K562 (cell line): ENCODE measurements around the gene CCT8L2. TPM values are rescaled to one million over a fixed set of nuclear protein-coding genes. Genes with fewer than 3 reads are reported as not detected.
"Not testable (repeated sequence)": the region's sequence is repeated elsewhere in the genome, so short reads cannot be mapped to it uniquely, and the experiment has no call there.

Experiments used
- ATAC-seq: fragments of 200-7000 bp; cut with Tn5 transposase; 3 replicates; pipeline ENCODE4 v1.9.1; 2020; ENCODE audit warnings: moderate library complexity
- BruUV-seq: library from RNA; stranded (reverse); fragments of 400-500 nt; replicated peaks from 2 replicates; lab custom pipeline; 2021; lab: Mats Ljungman, UMichigan
- CTCF ChIA-PET: fragments of 300-600 bp; formaldehyde crosslinking; extraction: SDS; loops from one replicate; lab custom pipeline; 2021; ENCODE audit warnings: low intra/inter-chr PET ratio; lab: Yijun Ruan, JAX
- POLR2A ChIA-PET: fragments of 300-600, 350-650 bp; sonication (Branson Sonifier 250); formaldehyde crosslinking; extraction: SDS; loops from one replicate; lab custom pipeline; 2021; ENCODE audit warnings: antibody characterized with exemption, inconsistent platforms; lab: Yijun Ruan, JAX
- DNase-seq, 4 experiments: peaks; one replicate each; pipeline versions ENCODE4 v3.0.0 to v3.0.0-alpha.2; 2011 to 2018; ENCODE audit warnings: low spot score in 3 of 4, mixed read lengths in 3 of 4; ENCODE audit errors: extremely low read depth in 1 of 4
- FAIRE-seq: peaks from 2 replicates; lab custom pipeline; 2011; peaks lifted over from hg19 to GRCh38; lab: Jason Lieb, UNC
- H2AFZ ChIP-seq: 2 replicates; pipeline ENCODE4 v1.6.0; 2011; ENCODE audit warnings: low read depth, low read length, control low read depth, inconsistent platforms
- H3K27ac ChIP-seq: fragments of 200-600 bp; 3 replicates; pipeline ENCODE4 v1.8.0; 2011; ENCODE audit warnings: low read depth, mild to moderate bottlenecking, control low read depth, inconsistent platforms, low read length, moderate library complexity, mixed read lengths; ENCODE audit errors: extremely low read depth
- H3K27me3 ChIP-seq, 2 experiments: fragments of 300-600 bp in 1 of 2; 2 replicates in 1 of 2; 3 replicates in 1 of 2; pipeline versions ENCODE4 v1.6.0 to v1.8.0; 2011; ENCODE audit warnings: inconsistent platforms in 2 of 2, low read length in 2 of 2, mild to moderate bottlenecking in 1 of 2, mixed read lengths in 1 of 2, moderate library complexity in 1 of 2; ENCODE audit not compliant: control insufficient read depth in 2 of 2, insufficient read depth in 2 of 2
- H3K36me3 ChIP-seq: fragments of 300-600 bp; 3 replicates; pipeline ENCODE4 v1.8.0; 2011; ENCODE audit warnings: mild to moderate bottlenecking, low read length, inconsistent platforms; ENCODE audit not compliant: control insufficient read depth, insufficient read depth
- H3K4me1 ChIP-seq, 2 experiments: fragments of 200-600 bp in 1 of 2; replicated peaks in 1 of 2; 2 replicates in 1 of 2; 3 replicates in 1 of 2; pipeline versions ENCODE4 v1.5.1 to v1.8.0; 2011; ENCODE audit warnings: inconsistent platforms in 2 of 2, low read length in 2 of 2, mild to moderate bottlenecking in 1 of 2, mixed read lengths in 1 of 2, moderate library complexity in 1 of 2; ENCODE audit not compliant: control insufficient read depth in 2 of 2, insufficient read depth in 2 of 2
- H3K4me2 ChIP-seq: 2 replicates; pipeline ENCODE4 v1.6.1; 2011; ENCODE audit warnings: low read length, control low read depth, inconsistent platforms, mixed read lengths; ENCODE audit not compliant: insufficient read depth
- H3K4me3 ChIP-seq: fragments of 200-600 bp; sonication (generic), shearing (Covaris generic); 2 replicates; pipeline ENCODE4 v1.5.1; 2016; ENCODE audit warnings: control low read depth, inconsistent platforms
- H3K79me2 ChIP-seq: fragments of 200-600 bp; 3 replicates; pipeline ENCODE4 v1.8.0; 2011; ENCODE audit warnings: low read length, inconsistent platforms; ENCODE audit not compliant: control insufficient read depth, insufficient read depth
- H3K9ac ChIP-seq, 2 experiments: 2 replicates each; pipeline versions ENCODE4 v1.6.0 to v1.6.1; 2011; ENCODE audit warnings: low read depth in 2 of 2, low read length in 2 of 2, control low read depth in 1 of 2, inconsistent platforms in 1 of 2, mild to moderate bottlenecking in 1 of 2, mixed read lengths in 1 of 2; ENCODE audit not compliant: insufficient read depth in 1 of 2
- H3K9me1 ChIP-seq: one replicate; pipeline ENCODE4 v1.6.0; 2011; ENCODE audit warnings: inconsistent platforms, mild to moderate bottlenecking, low read length, moderate library complexity; ENCODE audit not compliant: control insufficient read depth, insufficient read depth
- H3K9me3 ChIP-seq: replicated peaks from 2 replicates; pipeline ENCODE4 v1.5.1; 2011; ENCODE audit warnings: low read depth, low read length, inconsistent platforms; ENCODE audit not compliant: control insufficient read depth, insufficient read depth
- H4K20me1 ChIP-seq: replicated peaks from 2 replicates; pipeline ENCODE4 v1.6.1; 2011; ENCODE audit warnings: low read length, inconsistent platforms, mixed read lengths; ENCODE audit not compliant: control insufficient read depth, insufficient read depth
- CTBP1 ChIP-seq: fragments of 450-650 bp; IDR thresholded peaks from 2 replicates; pipeline ENCODE4 v1.6.1; 2016; ENCODE audit warnings: borderline replicate concordance
- GATAD2A ChIP-seq: fragments of 450-650 bp; IDR thresholded peaks from 2 replicates; pipeline ENCODE4 v1.6.1; 2017
- IFI16 ChIP-seq: fragments of 250-450 bp; sonication (Bioruptor Pico); IDR thresholded peaks from 2 replicates; pipeline ENCODE4 v2.1.2; 2022; ENCODE audit warnings: mild to moderate bottlenecking, inconsistent platforms
- MTF1 ChIP-seq: fragments of 250-450 bp; sonication (Bioruptor Pico); IDR thresholded peaks from 2 replicates; pipeline ENCODE4 v1.9.0; 2021; ENCODE audit warnings: moderate library complexity, mild to moderate bottlenecking, inconsistent platforms, borderline replicate concordance
- MXI1 ChIP-seq: IDR thresholded peaks from 2 replicates; pipeline ENCODE4 v1.6.1; 2011; ENCODE audit warnings: low read depth, mild to moderate bottlenecking, improper control_type of control experiment, low read length
- REST ChIP-seq, 2 experiments: fragments of 450-650 bp; formaldehyde crosslinking in 1 of 2; IDR thresholded peaks; 2 replicates each; pipeline versions ENCODE4 v1.4.0 to v1.6.1; 2014 to 2020; ENCODE audit warnings: mild to moderate bottlenecking in 2 of 2, borderline replicate concordance in 1 of 2, low read depth in 1 of 2
- TAF1 ChIP-seq: IDR thresholded peaks from 2 replicates; pipeline ENCODE4 v1.6.1; 2011; ENCODE audit warnings: mild to moderate bottlenecking, low read length, moderate library complexity; ENCODE audit not compliant: insufficient read depth, control insufficient read depth, severe bottlenecking; ENCODE audit errors: extremely low read depth
- ZBED1 ChIP-seq: IDR thresholded peaks from 2 replicates; pipeline ENCODE4 v1.6.1; 2014
- ZBTB17 ChIP-seq: fragments of 450-650 bp; formaldehyde crosslinking; IDR thresholded peaks from 2 replicates; pipeline ENCODE4 v1.4.0; 2020; ENCODE audit warnings: mild to moderate bottlenecking
- ZNF121 ChIP-seq: sonication (generic); formaldehyde crosslinking; conservative IDR thresholded peaks from 2 replicates; pipeline ENCODE4 v1.8.0; 2022; ENCODE audit warnings: missing genetic modification reagents
- ZNF75A ChIP-seq: fragments of 450-650 bp; formaldehyde crosslinking; IDR thresholded peaks from 2 replicates; pipeline ENCODE4 v1.4.0; 2020; ENCODE audit warnings: mild to moderate bottlenecking
- ZSCAN32 ChIP-seq: fragments of 450-650 bp; formaldehyde crosslinking; IDR thresholded peaks from 2 replicates; pipeline ENCODE4 v1.4.0; 2020; ENCODE audit warnings: mild to moderate bottlenecking, moderate library complexity
- WGBS: fragments of 100-300 bp; shearing (Covaris generic); methylation state at CpG from one replicate; pipeline ENCODE4 v1.1.6; 2016; ENCODE audit warnings: low coverage, mixed read lengths; ENCODE audit not compliant: insufficient coverage; ENCODE audit errors: missing lambda C conversion rate; 5-methylcytosine and 5-hydroxymethylcytosine counted together
- in situ Hi-C: fragments of 300-500 bp; cut with MboI; formaldehyde crosslinking; loops from 4 replicates; pipeline ENCODE4 v1.15.0; 2018; ENCODE audit warnings: inconsistent platforms, mixed read lengths
- intact Hi-C: fragments of 100-400 bp; cut with micrococcal nuclease; formaldehyde crosslinking; loops from 2 replicates; pipeline ENCODE4 v1.14.2; 2022
- polyA plus RNA-seq, 8 experiments: library from polyadenylated mRNA; depleted of rRNA in 4 of 8; stranded (reverse) in 5 of 8; unstranded in 3 of 8; fragments of >200 nt; fragmentation: Nextera tagmentation in 2 of 8; fragmentation: Illumina TruSeq in 1 of 8; extraction: Ambion mirVana in 2 of 8; extraction: Trizol in 1 of 8; gene quantifications; 2 replicates each; pipeline versions ENCODE4 v1.2.1 to v1.2.3, GENCODE V29; 2011 to 2014; ENCODE audit warnings: inconsistent platforms in 1 of 8, missing spikeins in 1 of 8
- total RNA-seq, 7 experiments: library from RNA; depleted of rRNA in 6 of 7; stranded (reverse); fragments of >200 nt in 6 of 7; fragmentation: Illumina TruSeq in 2 of 7; extraction: Trizol in 2 of 7; gene quantifications; 2 replicates each; pipeline versions ENCODE4 v1.2.1 to v1.2.3, GENCODE V29; 2011 to 2021; ENCODE audit warnings: low replicate concordance in 1 of 7

CCT8L2 gene
- total and polyA plus RNA-seq, 9 of the 15 experiments (the other 6 are each of a cell fraction or from before 2014, with no cell fraction given), result 0.13 TPM; not detected in 8

- H4K20me1 ChIP-seq, H3K27me3 ChIP-seq, H3K36me3 ChIP-seq, intact Hi-C loops, H3K9me1 ChIP-seq, H3K9me3 ChIP-seq, FAIRE-seq, CTCF ChIA-PET, in situ Hi-C loops: not testable (repeated sequence)
- Histone ChIP-seq H3K4me1 (peaks cover 22% of the 10 kb centered on the region in 2 experiments; a peak in 4 of 5 replicates), H3K79me2 (peaks cover 41% of the 10 kb centered on the region), H3K4me2 (peak overlapping the region; percentile 67), H2AFZ (peak overlapping the region; percentile 79), H3K4me3 (peak overlapping the region; percentile 73), H3K9ac (peak overlapping the region; percentile 78 to 91), H3K27ac (peak overlapping the region; percentile 89)
- DNase-seq (peak; percentile 100), ATAC-seq (peak; percentile 75)
- TSS peak; percentile 89 for BruUV-seq
- 9% methylated on average over 60 of the region's 71 CpGs for WGBS
- POLR2A ChIA-PET, result interaction anchor here (1.0 to 4.6 kb wide), 2 partner anchors 9 to 12 kb away, joined by 3 to 14 read pairs; no protein-coding TSS in a partner anchor
- TF ChIP-seq ZBTB17 (CRISPR knock-in tag), result peak; percentile 71; the same call in 1 of the 2 replicates
- peak; percentile 80 for TF ChIP-seq MXI1
- TF ChIP-seq REST (IDR thresholded peaks at IDR 0.05; ENCODE audit: borderline replicate concordance), result peak; percentile 33; the same call in 1 of the 2 replicates
- TF ChIP-seq REST (CRISPR knock-in tag; IDR thresholded peaks at IDR 0.05; ENCODE audit: low read depth), result peak; percentile 84; the same call in 1 of the 2 replicates
- peak; percentile 61 for TF ChIP-seq ZNF121
- TF ChIP-seq MTF1, result peak; percentile 70; the same call in 1 of the 2 replicates
- TF ChIP-seq CTBP1, result peak; percentile 96
- TF ChIP-seq TAF1, result peak; percentile 94
- 0 out of 2 replicates have a peak, but pooled peaks have one; percentile 54 for TF ChIP-seq ZNF75A
- peak; percentile 44 for TF ChIP-seq ZBED1
- peak; percentile 88 for TF ChIP-seq ZSCAN32
- TF ChIP-seq GATAD2A, result 0 out of 2 replicates have a peak, but pooled peaks have one; percentile 50
- TF ChIP-seq IFI16, result 0 out of 2 replicates have a peak, but pooled peaks have one; percentile 6
These were observed 8.2 kb upstream of the CCT8L2 start for GRCh38 chr22:16600644-16601436.
